ENCODE measurements around the gene IGF2BP3.

IGF2BP3 gene

GRCh38 chr7:23468526-23469149 is 1.7 kb downstream of the IGF2BP3 start:
- no peaks in the 10 kb centered on the region for H3K9me3 Mint-ChIP-seq
- H3K4me3 Mint-ChIP-seq = peak overlapping the region; percentile 61
- DNase-seq (ENCODE audit: low spot score in 2 of 2) (no peak), ATAC-seq (replicated peaks; ENCODE audit: extremely low read depth, poor library complexity, severe bottlenecking) (peak; percentile 34)
- H3K27me3 Mint-ChIP-seq = peaks cover 85% of the 10 kb centered on the region
- H3K36me3 Mint-ChIP-seq (ENCODE audit: insufficient read depth) = peaks cover 19% of the 10 kb centered on the region
- H3K27ac Mint-ChIP-seq (ENCODE audit: low read depth) = no peak overlapping the region
- peaks cover 19% of the 10 kb centered on the region for H3K4me1 Mint-ChIP-seq

GRCh38 chr7:23467806-23468525 is 2.3 kb downstream of the IGF2BP3 start:
- H3K27me3 Mint-ChIP-seq = peaks cover 85% of the 10 kb centered on the region
- peak overlapping the region; percentile 61 for H3K4me3 Mint-ChIP-seq
- no peak overlapping the region for H3K27ac Mint-ChIP-seq (ENCODE audit: low read depth)
- no peak for ATAC-seq (replicated peaks; ENCODE audit: extremely low read depth, poor library complexity, severe bottlenecking)
- H3K4me1 Mint-ChIP-seq = peaks cover 19% of the 10 kb centered on the region
- H3K36me3 Mint-ChIP-seq (ENCODE audit: insufficient read depth) = peaks cover 19% of the 10 kb centered on the region
- DNase-seq (ENCODE audit: low spot score in 2 of 2) = peak in 1 of 2 donors; percentile 16
- no peaks in the 10 kb centered on the region for H3K9me3 Mint-ChIP-seq

- H3K27ac Mint-ChIP-seq (ENCODE audit: low read depth) = no peak overlapping the region
- DNase-seq (ENCODE audit: low spot score in 2 of 2) (no peak), ATAC-seq (replicated peaks; ENCODE audit: extremely low read depth, poor library complexity, severe bottlenecking) (no peak)
- H3K27me3 Mint-ChIP-seq = peaks cover 84% of the 10 kb centered on the region
- no peak overlapping the region for H3K4me3 Mint-ChIP-seq
- H3K4me1 Mint-ChIP-seq = peaks cover 19% of the 10 kb centered on the region
- no peaks in the 10 kb centered on the region for H3K9me3 Mint-ChIP-seq
- H3K36me3 Mint-ChIP-seq (ENCODE audit: insufficient read depth) = peaks cover 19% of the 10 kb centered on the region
Measured at GRCh38 chr7:23467291-23467805, 2.9 kb downstream of the IGF2BP3 start.

GRCh38 chr7:23462846-23463245 is 7.4 kb downstream of the IGF2BP3 start:
- H3K27me3 Mint-ChIP-seq = peaks cover 83% of the 10 kb centered on the region
- no peak for ATAC-seq (replicated peaks; ENCODE audit: extremely low read depth, poor library complexity, severe bottlenecking)
- H3K36me3 Mint-ChIP-seq (ENCODE audit: insufficient read depth) = no peaks in the 10 kb centered on the region
- H3K27ac Mint-ChIP-seq (ENCODE audit: low read depth) = no peak overlapping the region
- no peak overlapping the region for H3K4me3 Mint-ChIP-seq
- no peaks in the 10 kb centered on the region for H3K9me3 Mint-ChIP-seq
- peaks cover under 1% of the 10 kb centered on the region for H3K4me1 Mint-ChIP-seq
- DNase-seq (ENCODE audit: low spot score in 2 of 2) = no peak

- no peaks in the 10 kb centered on the region for H3K4me1 Mint-ChIP-seq
- no peak overlapping the region for H3K27ac Mint-ChIP-seq (ENCODE audit: low read depth)
- H3K9me3 Mint-ChIP-seq = no peaks in the 10 kb centered on the region
- DNase-seq (ENCODE audit: low spot score in 2 of 2) (no peak), ATAC-seq (replicated peaks; ENCODE audit: extremely low read depth, poor library complexity, severe bottlenecking) (no peak)
- no peaks in the 10 kb centered on the region for H3K36me3 Mint-ChIP-seq (ENCODE audit: insufficient read depth)
- H3K27me3 Mint-ChIP-seq = peaks cover 79% of the 10 kb centered on the region
- H3K4me3 Mint-ChIP-seq = no peak overlapping the region
Measured at GRCh38 chr7:23458044-23458443, 12.2 kb downstream of the IGF2BP3 start.

- Mint-ChIP-seq H3K9me3 (no peaks in the 10 kb centered on the region), H3K36me3 (ENCODE audit: insufficient read depth) (peaks cover 2% of the 10 kb centered on the region), H3K27me3 (peaks cover 75% of the 10 kb centered on the region), H3K4me1 (no peaks in the 10 kb centered on the region), H3K4me3 (no peak overlapping the region), H3K27ac (ENCODE audit: low read depth) (no peak overlapping the region)
- DNase-seq (ENCODE audit: low spot score in 2 of 2) (no peak), ATAC-seq (replicated peaks; ENCODE audit: extremely low read depth, poor library complexity, severe bottlenecking) (no peak)
Measured at GRCh38 chr7:23456093-23456492, 14.2 kb downstream of the IGF2BP3 start.

- ATAC-seq (replicated peaks; ENCODE audit: extremely low read depth, poor library complexity, severe bottlenecking) = no peak
- Mint-ChIP-seq H3K4me3 (no peak overlapping the region), H3K4me1 (no peaks in the 10 kb centered on the region), H3K9me3 (no peaks in the 10 kb centered on the region), H3K27ac (ENCODE audit: low read depth) (no peak overlapping the region), H3K36me3 (ENCODE audit: insufficient read depth) (peaks cover 2% of the 10 kb centered on the region), H3K27me3 (peaks cover 75% of the 10 kb centered on the region)
- DNase-seq (ENCODE audit: low spot score in 2 of 2) = no peak
Measured at GRCh38 chr7:23454881-23455526, 15.3 kb downstream of the IGF2BP3 start.

- Mint-ChIP-seq H3K9me3 (no peaks in the 10 kb centered on the region), H3K4me1 (no peaks in the 10 kb centered on the region), H3K36me3 (ENCODE audit: insufficient read depth) (peaks cover 2% of the 10 kb centered on the region), H3K4me3 (no peak overlapping the region), H3K27me3 (peaks cover 81% of the 10 kb centered on the region), H3K27ac (ENCODE audit: low read depth) (no peak overlapping the region)
- ATAC-seq (replicated peaks; ENCODE audit: extremely low read depth, poor library complexity, severe bottlenecking) (no peak), DNase-seq (ENCODE audit: low spot score in 2 of 2) (no peak)
Measured at GRCh38 chr7:23450518-23450917, 19.8 kb downstream of the IGF2BP3 start.

GRCh38 chr7:23449941-23450340 is 20.4 kb downstream of the IGF2BP3 start:
- DNase-seq (ENCODE audit: low spot score in 2 of 2) (no peak), ATAC-seq (replicated peaks; ENCODE audit: extremely low read depth, poor library complexity, severe bottlenecking) (no peak)
- Mint-ChIP-seq H3K36me3 (ENCODE audit: insufficient read depth) (peaks cover 2% of the 10 kb centered on the region), H3K27ac (ENCODE audit: low read depth) (no peak overlapping the region), H3K4me1 (no peaks in the 10 kb centered on the region), H3K27me3 (peaks cover 81% of the 10 kb centered on the region), H3K9me3 (no peaks in the 10 kb centered on the region), H3K4me3 (no peak overlapping the region)

- Mint-ChIP-seq H3K9me3 (no peaks in the 10 kb centered on the region), H3K27ac (ENCODE audit: low read depth) (no peak overlapping the region), H3K27me3 (peaks cover 51% of the 10 kb centered on the region), H3K36me3 (ENCODE audit: insufficient read depth) (no peaks in the 10 kb centered on the region), H3K4me1 (no peaks in the 10 kb centered on the region), H3K4me3 (no peak overlapping the region)
- ATAC-seq (replicated peaks; ENCODE audit: extremely low read depth, poor library complexity, severe bottlenecking) (no peak), DNase-seq (ENCODE audit: low spot score in 2 of 2) (no peak)
Measured at GRCh38 chr7:23445326-23445725, 25.0 kb downstream of the IGF2BP3 start.

- no peaks in the 10 kb centered on the region for H3K36me3 Mint-ChIP-seq (ENCODE audit: insufficient read depth)
- H3K27me3 Mint-ChIP-seq = peaks cover 40% of the 10 kb centered on the region
- DNase-seq (ENCODE audit: low spot score in 2 of 2) (no peak), ATAC-seq (replicated peaks; ENCODE audit: extremely low read depth, poor library complexity, severe bottlenecking) (no peak)
- no peak overlapping the region for H3K4me3 Mint-ChIP-seq
- no peak overlapping the region for H3K27ac Mint-ChIP-seq (ENCODE audit: low read depth)
- H3K9me3 Mint-ChIP-seq = no peaks in the 10 kb centered on the region
- H3K4me1 Mint-ChIP-seq = no peaks in the 10 kb centered on the region
Measured at GRCh38 chr7:23443974-23444373, 26.3 kb downstream of the IGF2BP3 start.

- no peak overlapping the region for H3K27ac Mint-ChIP-seq (ENCODE audit: low read depth)
- no peak for DNase-seq (ENCODE audit: low spot score in 2 of 2)
- ATAC-seq (replicated peaks; ENCODE audit: extremely low read depth, poor library complexity, severe bottlenecking) = no peak
- peaks cover 20% of the 10 kb centered on the region for H3K27me3 Mint-ChIP-seq
- no peaks in the 10 kb centered on the region for H3K9me3 Mint-ChIP-seq
- H3K36me3 Mint-ChIP-seq (ENCODE audit: insufficient read depth) = no peaks in the 10 kb centered on the region
- H3K4me3 Mint-ChIP-seq = no peak overlapping the region
- H3K4me1 Mint-ChIP-seq = no peaks in the 10 kb centered on the region
Measured at GRCh38 chr7:23438171-23438570, 32.1 kb downstream of the IGF2BP3 start.

Measured in central memory CD8-positive, alpha-beta T cell (primary cell).